CD4-positive, alpha-beta T cell (primary cell): ENCODE data around the gene HIVEP3. TPM values are rescaled to one million over a fixed set of nuclear protein-coding genes. Genes with fewer than 3 reads are reported as not detected.

Experiments used
- ATAC-seq: fragments of 200-7000 bp; cut with Tn5 transposase; one replicate; pipeline ENCODE4 v1.10.0; 2022; ENCODE audit warnings: mild to moderate bottlenecking; ENCODE audit not compliant: poor library complexity
- CTCF ChIA-PET: fragments of 350-600 bp; sonication (Branson Sonifier 250); formaldehyde crosslinking; loops from one replicate; lab custom pipeline; 2021; ENCODE audit warnings: antibody characterized with exemption, inconsistent platforms; lab: Charles Lee
- POLR2A ChIA-PET: fragments of 350-600 bp; sonication (Branson Sonifier 250); formaldehyde crosslinking; loops from one replicate; lab custom pipeline; 2021; ENCODE audit warnings: antibody characterized with exemption, inconsistent platforms; lab: Charles Lee
- DNase-seq, 14 experiments: peaks; one replicate each; pipeline ENCODE4 v3.0.0-alpha.2; 2013 to 2020; ENCODE audit warnings: mixed read lengths in 2 of 14
- H3K27ac ChIP-seq, 2 donors: one replicate each; pipeline versions ENCODE4 v1.5.1 to v1.7.0; 2013; ENCODE audit warnings: low read length in 2 of 2, low read depth in 1 of 2, mild to moderate bottlenecking in 1 of 2
- H3K27me3 ChIP-seq, 2 experiments: 1 replicate in 1 of 2; 2 replicates in 1 of 2; pipeline versions ENCODE4 v1.6.1 to v1.7.0; 2013; ENCODE audit warnings: low read length in 2 of 2, control low read depth in 1 of 2, mild to moderate bottlenecking in 1 of 2, moderate library complexity in 1 of 2; ENCODE audit not compliant: insufficient read depth in 2 of 2, control insufficient read depth in 1 of 2
- H3K36me3 ChIP-seq: one replicate; pipeline ENCODE4 v1.6.1; 2013; ENCODE audit warnings: low read length, control low read depth; ENCODE audit not compliant: insufficient read depth
- H3K4me1 ChIP-seq: one replicate; pipeline ENCODE4 v1.6.1; 2013; ENCODE audit warnings: low read length, control low read depth; ENCODE audit not compliant: insufficient read depth
- H3K4me3 ChIP-seq: one replicate; pipeline ENCODE4 v1.5.1; 2013; ENCODE audit warnings: mild to moderate bottlenecking, low read length, moderate library complexity
- H3K9me3 ChIP-seq, 2 experiments: 1 replicate in 1 of 2; 2 replicates in 1 of 2; pipeline versions ENCODE4 v1.6.1 to v1.7.0; 2013; ENCODE audit warnings: low read length in 2 of 2, mild to moderate bottlenecking in 2 of 2, control low read depth in 1 of 2, moderate library complexity in 1 of 2; ENCODE audit not compliant: control insufficient read depth in 1 of 2, insufficient read depth in 1 of 2
- H3K27ac Mint-ChIP-seq: one replicate; pipeline ENCODE4 v1.8.0; 2020; ENCODE audit warnings: mixed read lengths
- H3K27me3 Mint-ChIP-seq: one replicate; pipeline ENCODE4 v1.8.0; 2021; ENCODE audit warnings: mixed read lengths
- H3K36me3 Mint-ChIP-seq: one replicate; pipeline ENCODE4 v1.8.0; 2021; ENCODE audit warnings: low read depth, mixed read lengths
- H3K4me1 Mint-ChIP-seq: one replicate; pipeline ENCODE4 v1.8.0; 2021; ENCODE audit warnings: low read depth, mixed read lengths
- H3K4me3 Mint-ChIP-seq: one replicate; pipeline ENCODE4 v1.8.0; 2020; ENCODE audit warnings: mild to moderate bottlenecking, mixed read lengths
- H3K9me3 Mint-ChIP-seq: one replicate; pipeline ENCODE4 v1.8.0; 2020; ENCODE audit warnings: mixed read lengths
- intact Hi-C, 2 experiments: fragments of 100-400 bp; cut with DNase I in 1 of 2; cut with micrococcal nuclease in 1 of 2; formaldehyde crosslinking; loops; one replicate each; pipeline versions ENCODE4 v1.15.1 to v1.9.0; 2023 to 2025; cut with DNase I, micrococcal nuclease
- polyA plus RNA-seq, 2 donors: library from polyadenylated mRNA; unstranded; fragments of 120-200 nt; gene quantifications; one replicate each; pipeline ENCODE4 v1.2.1, GENCODE V29; 2013
- total RNA-seq, 174 experiments: library from RNA in 2 of 174; stranded (reverse) in 2 of 174; gene quantifications; one replicate each; pipeline ENCODE4 v1.2.3 and lab custom pipeline; 2021 to 2026
- TF ChIP-seq, protein P1 (sequence below): fragments of 200-600 bp; IDR thresholded peaks from one replicate; pipeline ENCODE4 v1.8.0; 2022; ENCODE audit warnings: antibody characterized with exemption, mild to moderate bottlenecking

Gene HIVEP3
- total RNA-seq (1 to 10 TPM; 5.1 to 5.4 TPM), total RNA-seq (lab: John Stamatoyannopoulos, UW) (1.6 to 921 (median 11.6) reads per million in 172 experiments)
- 9.0 TPM for polyA plus RNA-seq (2013, experiment 1 of 2)
- 13.9 TPM for polyA plus RNA-seq (2013, experiment 2 of 2)

GRCh38 chr1:41918450-41919043 lies at the start of gene HIVEP3:
HIVEP3 (minus strand) TSS chr1:41918922.
- Mint-ChIP-seq H3K9me3 (peaks cover 2% of the 10 kb centered on the region), H3K4me1 (peaks cover 76% of the 10 kb centered on the region), H3K36me3 (no peaks in the 10 kb centered on the region), H3K27me3 (no peaks in the 10 kb centered on the region), H3K27ac (peak within 1 kb of the TSS; percentile 95), H3K4me3 (peak within 1 kb of the TSS; percentile 89)
- H3K4me3 ChIP-seq = peak within 1 kb of the TSS; percentile 62
- CTCF ChIA-PET = interaction anchor here (1.0 to 1.7 kb wide), 2 partner anchors 9 to 27 kb away, joined by 4 to 5 read pairs; no protein-coding TSS in a partner anchor
- H3K27me3 ChIP-seq = no peaks in the 10 kb centered on the region
- TF ChIP-seq, protein P1, sequence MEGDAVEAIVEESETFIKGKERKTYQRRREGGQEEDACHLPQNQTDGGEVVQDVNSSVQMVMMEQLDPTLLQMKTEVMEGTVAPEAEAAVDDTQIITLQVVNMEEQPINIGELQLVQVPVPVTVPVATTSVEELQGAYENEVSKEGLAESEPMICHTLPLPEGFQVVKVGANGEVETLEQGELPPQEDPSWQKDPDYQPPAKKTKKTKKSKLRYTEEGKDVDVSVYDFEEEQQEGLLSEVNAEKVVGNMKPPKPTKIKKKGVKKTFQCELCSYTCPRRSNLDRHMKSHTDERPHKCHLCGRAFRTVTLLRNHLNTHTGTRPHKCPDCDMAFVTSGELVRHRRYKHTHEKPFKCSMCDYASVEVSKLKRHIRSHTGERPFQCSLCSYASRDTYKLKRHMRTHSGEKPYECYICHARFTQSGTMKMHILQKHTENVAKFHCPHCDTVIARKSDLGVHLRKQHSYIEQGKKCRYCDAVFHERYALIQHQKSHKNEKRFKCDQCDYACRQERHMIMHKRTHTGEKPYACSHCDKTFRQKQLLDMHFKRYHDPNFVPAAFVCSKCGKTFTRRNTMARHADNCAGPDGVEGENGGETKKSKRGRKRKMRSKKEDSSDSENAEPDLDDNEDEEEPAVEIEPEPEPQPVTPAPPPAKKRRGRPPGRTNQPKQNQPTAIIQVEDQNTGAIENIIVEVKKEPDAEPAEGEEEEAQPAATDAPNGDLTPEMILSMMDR = no peak
- H3K4me1 ChIP-seq = peaks cover 62% of the 10 kb centered on the region
- POLR2A ChIA-PET = interaction anchor here (1.2 to 7.1 kb wide), 6 partner anchors 9 to 116 kb away, joined by 4 to 108 read pairs (median 14); no protein-coding TSS in a partner anchor
- no peak for DNase-seq
- no peaks in the 10 kb centered on the region for H3K9me3 ChIP-seq
- H3K36me3 ChIP-seq = no peaks in the 10 kb centered on the region
- no peak for ATAC-seq
- peak within 1 kb of the TSS; percentile 57 to 60 for H3K27ac ChIP-seq
- intact Hi-C loops = loop anchor here (5.0 to 10.0 kb wide), 2 partner anchors 246 to 416 kb away; partner anchors contain the start of gene FOXJ3 (in 1 of the 2)

GRCh38 chr1:41964400-41964799 lies 45.7 kb upstream of the HIVEP3 start:
- Histone ChIP-seq H3K27ac (no peak overlapping the region), H3K27me3 (no peaks in the 10 kb centered on the region), H3K4me3 (no peak overlapping the region), H3K36me3 (no peaks in the 10 kb centered on the region), H3K4me1 (no peaks in the 10 kb centered on the region), H3K9me3 (no peaks in the 10 kb centered on the region)
- POLR2A ChIA-PET = no interaction called here
- H3K4me3 Mint-ChIP-seq = no peak overlapping the region
- no peak for DNase-seq
- H3K9me3 Mint-ChIP-seq = peaks cover 5% of the 10 kb centered on the region
- ATAC-seq = no peak
- H3K27me3 Mint-ChIP-seq = no peaks in the 10 kb centered on the region
- peaks cover 15% of the 10 kb centered on the region for H3K36me3 Mint-ChIP-seq
- CTCF ChIA-PET = no interaction called here
- H3K4me1 Mint-ChIP-seq = peaks cover 13% of the 10 kb centered on the region
- intact Hi-C loops = no loop called here
- TF ChIP-seq, protein P1 = no peak
- no peak overlapping the region for H3K27ac Mint-ChIP-seq

GRCh38 chr1:41963636-41964035 lies 44.9 kb upstream of the HIVEP3 start:
- Histone ChIP-seq H3K4me3 (no peak overlapping the region), H3K4me1 (no peaks in the 10 kb centered on the region), H3K9me3 (no peaks in the 10 kb centered on the region), H3K27ac (no peak overlapping the region), H3K36me3 (no peaks in the 10 kb centered on the region), H3K27me3 (no peaks in the 10 kb centered on the region)
- Mint-ChIP-seq H3K36me3 (peaks cover 15% of the 10 kb centered on the region), H3K4me1 (peaks cover 13% of the 10 kb centered on the region), H3K4me3 (no peak overlapping the region), H3K9me3 (peaks cover 5% of the 10 kb centered on the region), H3K27me3 (no peaks in the 10 kb centered on the region), H3K27ac (no peak overlapping the region)
- no peak for DNase-seq
- ChIA-PET POLR2A (no interaction called here), CTCF (no interaction called here)
- no peak for ATAC-seq
- TF ChIP-seq, protein P1 = no peak
- intact Hi-C loops = no loop called here
